GM10266 (cell line): ENCODE results near the gene SLC35A4.
A peak's percentile ranks its signal among the peaks of the same experiment; 100 is the strongest.

ENCODE experiments used
- DNase-seq: peaks from one replicate; pipeline ENCODE4 v3.0.0; 2012; ENCODE audit errors: extremely low spot score
- TF ChIP-seq, protein P1 (sequence below): IDR thresholded peaks from 2 replicates; pipeline ENCODE4 v1.5.1; 2012; ENCODE audit warnings: mild to moderate bottlenecking, low read depth; ENCODE audit not compliant: control insufficient read depth, insufficient read depth; ENCODE audit errors: missing control alignments

Gene SLC35A4, protein sequence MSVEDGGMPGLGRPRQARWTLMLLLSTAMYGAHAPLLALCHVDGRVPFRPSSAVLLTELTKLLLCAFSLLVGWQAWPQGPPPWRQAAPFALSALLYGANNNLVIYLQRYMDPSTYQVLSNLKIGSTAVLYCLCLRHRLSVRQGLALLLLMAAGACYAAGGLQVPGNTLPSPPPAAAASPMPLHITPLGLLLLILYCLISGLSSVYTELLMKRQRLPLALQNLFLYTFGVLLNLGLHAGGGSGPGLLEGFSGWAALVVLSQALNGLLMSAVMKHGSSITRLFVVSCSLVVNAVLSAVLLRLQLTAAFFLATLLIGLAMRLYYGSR

DNA sequence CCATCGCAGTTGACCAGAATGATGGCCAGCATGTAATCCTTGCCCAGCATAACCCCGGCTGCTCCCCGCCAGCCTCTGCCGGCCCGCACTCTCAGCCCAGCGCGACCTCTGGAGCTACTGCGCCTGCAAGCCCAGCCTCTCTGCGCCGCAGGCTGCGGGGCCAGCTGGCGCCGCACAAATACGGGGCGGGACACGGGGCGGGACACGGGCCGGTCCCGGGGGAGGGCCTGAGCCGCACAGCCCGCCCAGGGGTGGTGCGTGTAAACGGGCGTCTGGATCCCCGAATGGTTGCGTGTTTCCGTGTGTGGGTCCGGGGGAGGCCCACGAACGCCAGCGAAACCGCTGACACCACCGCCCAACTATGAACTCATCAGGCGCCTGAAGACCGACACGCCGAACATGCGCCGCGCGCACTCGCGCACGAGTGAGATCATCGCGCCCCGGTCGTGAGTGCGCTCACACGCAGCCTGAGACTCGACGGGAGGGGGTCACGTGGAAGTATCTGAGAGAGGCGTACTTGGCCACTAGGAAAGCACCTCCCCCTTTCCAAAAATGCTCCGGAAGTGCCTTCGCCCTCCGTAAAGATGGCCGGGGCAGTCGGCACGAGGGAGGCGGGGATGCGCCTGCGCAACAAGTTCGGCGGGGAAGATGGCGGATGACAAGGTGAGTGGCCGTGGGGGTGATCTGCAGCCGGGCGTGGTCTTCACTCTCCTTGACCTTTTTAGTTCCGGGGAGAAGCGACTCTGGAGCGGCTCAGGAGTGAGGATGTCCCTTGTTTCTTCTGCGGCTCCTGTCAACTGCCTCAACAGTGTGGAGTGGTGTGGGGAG is at the start of gene SLC35A4, which contains the start of gene APBB3:
Gene SLC35A4, plus strand, starts transcription at position 633 of the 828 bp plus-strand sequence. CDS start 2,342 bp downstream, outside the sequence.
Gene APBB3, minus strand, starts transcription at position 403 of the 828 bp plus-strand sequence. Its CDS starts 353 bp downstream, at position 50.
- TF ChIP-seq, protein P1, sequence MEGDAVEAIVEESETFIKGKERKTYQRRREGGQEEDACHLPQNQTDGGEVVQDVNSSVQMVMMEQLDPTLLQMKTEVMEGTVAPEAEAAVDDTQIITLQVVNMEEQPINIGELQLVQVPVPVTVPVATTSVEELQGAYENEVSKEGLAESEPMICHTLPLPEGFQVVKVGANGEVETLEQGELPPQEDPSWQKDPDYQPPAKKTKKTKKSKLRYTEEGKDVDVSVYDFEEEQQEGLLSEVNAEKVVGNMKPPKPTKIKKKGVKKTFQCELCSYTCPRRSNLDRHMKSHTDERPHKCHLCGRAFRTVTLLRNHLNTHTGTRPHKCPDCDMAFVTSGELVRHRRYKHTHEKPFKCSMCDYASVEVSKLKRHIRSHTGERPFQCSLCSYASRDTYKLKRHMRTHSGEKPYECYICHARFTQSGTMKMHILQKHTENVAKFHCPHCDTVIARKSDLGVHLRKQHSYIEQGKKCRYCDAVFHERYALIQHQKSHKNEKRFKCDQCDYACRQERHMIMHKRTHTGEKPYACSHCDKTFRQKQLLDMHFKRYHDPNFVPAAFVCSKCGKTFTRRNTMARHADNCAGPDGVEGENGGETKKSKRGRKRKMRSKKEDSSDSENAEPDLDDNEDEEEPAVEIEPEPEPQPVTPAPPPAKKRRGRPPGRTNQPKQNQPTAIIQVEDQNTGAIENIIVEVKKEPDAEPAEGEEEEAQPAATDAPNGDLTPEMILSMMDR: peak; percentile 11
- peak; percentile 93 for DNase-seq

DNA sequence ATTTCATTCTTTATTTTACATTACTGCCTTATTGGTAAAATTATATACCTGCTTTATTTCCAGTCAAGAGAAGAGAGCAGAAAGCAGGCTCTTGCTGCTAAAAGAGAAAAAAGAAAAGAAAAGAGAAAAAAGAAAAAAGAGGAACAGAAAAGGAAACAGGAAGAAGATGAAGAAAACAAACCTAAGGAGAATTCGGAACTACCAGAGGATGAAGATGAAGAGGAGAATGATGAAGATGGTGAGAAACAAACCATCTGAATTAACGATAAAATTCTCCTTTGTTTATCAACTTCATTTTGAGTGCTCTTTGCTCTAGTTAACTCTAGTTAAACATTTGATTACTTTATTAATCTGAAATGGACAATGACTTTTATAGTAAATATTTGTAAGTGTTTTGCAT is 40.6 kb upstream of the SLC35A4 start:
- no peak for DNase-seq
- TF ChIP-seq, protein P1: no peak

DNA sequence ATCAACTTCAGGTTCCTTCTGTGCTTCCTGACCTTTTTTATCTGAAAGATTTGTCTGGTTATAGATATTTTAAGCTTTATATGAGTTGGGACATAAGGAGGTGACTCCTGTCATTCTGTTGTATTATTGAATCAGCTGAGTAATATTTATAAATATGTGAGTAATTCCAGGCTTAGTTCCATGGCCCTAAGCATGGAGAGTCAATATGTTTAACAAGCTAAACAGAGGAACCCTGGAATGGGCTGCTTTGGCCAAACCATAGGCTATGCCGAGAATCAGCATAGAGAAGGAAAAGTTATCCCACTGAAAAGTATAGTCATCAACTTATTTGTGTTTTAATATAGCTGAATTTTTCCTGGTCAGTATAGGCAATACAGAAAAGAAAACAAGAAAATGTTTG is 24.4 kb upstream of the SLC35A4 start:
- no peak for DNase-seq
- TF ChIP-seq, protein P1: no peak

DNA sequence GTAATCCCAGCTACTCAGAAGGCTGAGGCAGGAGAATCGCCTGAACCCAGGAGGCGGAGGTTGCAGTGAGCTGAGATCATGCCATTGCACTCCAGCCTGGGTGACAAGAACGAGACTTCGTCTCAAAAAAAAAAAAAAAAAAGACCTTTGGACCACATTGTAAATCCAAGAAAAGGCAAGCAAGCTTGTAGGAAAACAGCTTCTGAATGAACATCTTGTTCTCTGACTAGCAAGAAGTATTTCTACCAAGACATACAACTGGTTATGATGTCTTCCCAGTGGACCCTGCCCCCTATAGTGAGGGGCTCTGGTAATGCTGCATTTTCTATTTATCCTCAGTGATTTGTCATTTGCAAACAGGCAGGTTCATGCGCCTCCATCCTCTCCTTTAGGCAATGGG is 21.7 kb upstream of the SLC35A4 start:
- TF ChIP-seq, protein P1: no peak
- no peak for DNase-seq

DNA sequence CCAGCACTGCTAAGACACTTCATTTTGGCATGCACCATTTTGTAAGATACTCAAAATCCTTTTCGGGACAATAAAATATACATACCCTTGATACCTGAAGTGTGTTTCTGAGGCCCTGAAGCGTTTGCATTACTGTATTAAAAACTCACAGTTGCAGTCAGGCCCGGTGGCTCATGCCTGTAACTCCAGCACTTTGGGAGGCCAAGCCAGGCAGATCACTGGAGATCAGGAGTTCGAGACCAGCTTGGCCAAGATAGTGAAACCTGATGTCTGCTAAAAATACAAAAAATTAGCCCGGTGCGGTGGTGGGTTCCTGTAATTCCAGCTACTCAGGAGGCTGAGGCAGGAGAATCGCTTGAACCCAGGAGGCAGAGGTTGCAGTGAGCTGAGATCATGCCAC is 19.6 kb upstream of the SLC35A4 start:
- no peak for DNase-seq
- TF ChIP-seq, protein P1: no peak

DNA sequence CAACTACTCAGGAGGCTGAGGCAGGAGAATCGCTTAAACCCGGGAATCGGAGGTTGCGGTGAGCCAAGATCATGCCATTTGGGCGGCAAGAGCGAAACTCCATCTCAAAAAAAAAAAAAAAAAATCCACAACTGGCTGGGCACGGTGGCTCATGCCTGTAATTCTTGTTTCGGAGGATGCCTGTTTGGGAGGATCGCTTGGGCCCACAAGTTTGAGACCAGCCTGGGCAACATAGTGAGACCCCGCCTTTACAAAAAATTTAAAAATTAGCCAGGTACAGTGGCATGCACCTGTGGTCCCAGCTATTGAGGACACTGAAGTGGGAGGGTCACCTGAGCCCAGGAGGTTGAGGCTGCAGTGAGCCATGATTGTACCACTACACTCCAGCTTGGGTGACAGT is 19.0 kb upstream of the SLC35A4 start:
- DNase-seq: no peak
- TF ChIP-seq, protein P1: no peak
